MM.1S (cell line): ENCODE results near the gene COL12A1.

Experiments
- DNase-seq: peaks from one replicate; pipeline ENCODE4 v3.0.0-alpha.2; 2015
- H2AFZ ChIP-seq: fragments of 300-600 bp; sonication (generic); 2 replicates; pipeline ENCODE4 v1.6.0; 2016; ENCODE audit warnings: antibody characterized with exemption, low read length
- H3F3A ChIP-seq: fragments of 300-600 bp; sonication (generic); 2 replicates; pipeline ENCODE4 v1.6.1; 2016; ENCODE audit warnings: mild to moderate bottlenecking, antibody characterized with exemption, low read length, moderate library complexity, mixed read lengths; ENCODE audit not compliant: insufficient read depth
- H3K27ac ChIP-seq: fragments of 300-600 bp; sonication (generic); 2 replicates; pipeline ENCODE4 v1.5.1; 2016; ENCODE audit warnings: mild to moderate bottlenecking, low read length
- H3K27me3 ChIP-seq: fragments of 300-600 bp; sonication (generic); replicated peaks from 2 replicates; pipeline ENCODE4 v1.6.0; 2016; ENCODE audit warnings: low read length; ENCODE audit not compliant: insufficient read depth
- H3K36me3 ChIP-seq: fragments of 300-600 bp; sonication (generic); replicated peaks from 2 replicates; pipeline ENCODE4 v1.6.1; 2016; ENCODE audit warnings: mild to moderate bottlenecking, low read length, mixed read lengths; ENCODE audit not compliant: insufficient read depth
- H3K4me1 ChIP-seq: fragments of 300-600 bp; sonication (generic); 2 replicates; pipeline ENCODE4 v1.6.1; 2016; ENCODE audit warnings: low read length, mixed read lengths
- H3K4me2 ChIP-seq: fragments of 300-600 bp; sonication (generic); 2 replicates; pipeline ENCODE4 v1.6.0; 2016; ENCODE audit warnings: low read depth, low read length
- H3K4me3 ChIP-seq: fragments of 300-600 bp; sonication (generic); 2 replicates; pipeline ENCODE4 v1.5.1; 2016; ENCODE audit warnings: low read length, mixed read lengths
- H3K79me2 ChIP-seq: fragments of 300-600 bp; sonication (generic); 2 replicates; pipeline ENCODE4 v1.6.1; 2016; ENCODE audit warnings: mixed run types, low read length, mixed read lengths
- H3K9ac ChIP-seq: fragments of 300-600 bp; sonication (generic); 2 replicates; pipeline ENCODE4 v1.6.1; 2016; ENCODE audit warnings: low read length, mixed read lengths
- H3K9me2 ChIP-seq: fragments of 300-600 bp; sonication (generic); replicated peaks from 2 replicates; pipeline ENCODE4 v1.6.1; 2016; ENCODE audit warnings: mild to moderate bottlenecking, low read length, mixed read lengths; ENCODE audit not compliant: insufficient read depth
- H3K9me3 ChIP-seq: fragments of 300-600 bp; sonication (generic); replicated peaks from 2 replicates; pipeline ENCODE4 v1.6.1; 2016; ENCODE audit warnings: mild to moderate bottlenecking, low read length, mixed read lengths; ENCODE audit not compliant: insufficient read depth
- H4K20me1 ChIP-seq: fragments of 300-600 bp; sonication (generic); 2 replicates; pipeline ENCODE4 v1.6.1; 2016; ENCODE audit warnings: mild to moderate bottlenecking, low read length, moderate library complexity, mixed read lengths; ENCODE audit not compliant: insufficient read depth
- CTCF ChIP-seq: fragments of 300-600 bp; sonication (generic); IDR thresholded peaks from 2 replicates; pipeline ENCODE4 v1.5.1; 2016; ENCODE audit warnings: antibody characterized with exemption, low read length, mixed read lengths
- EZH2 ChIP-seq: fragments of 300-600 bp; sonication (generic); optimal IDR thresholded peaks from 2 replicates; pipeline ENCODE3; 2017; ENCODE audit warnings: low read depth, mild to moderate bottlenecking, antibody characterized with exemption, low read length, mixed read lengths
- EZH2phosphoT487 ChIP-seq: fragments of 300-600 bp; sonication (generic); IDR thresholded peaks from 2 replicates; pipeline ENCODE4 v1.6.1; 2018; ENCODE audit warnings: antibody characterized with exemption, low read length

Gene COL12A1

GRCh38 chr6:75091467-75092190 lies 114.2 kb downstream of the COL12A1 start:
- no peaks in the 10 kb centered on the region for H3K9me3 ChIP-seq
- H3K4me2 ChIP-seq: no peak overlapping the region
- no peak for DNase-seq
- no peaks in the 10 kb centered on the region for H4K20me1 ChIP-seq
- H3K27me3 ChIP-seq: no peaks in the 10 kb centered on the region
- H3K4me1 ChIP-seq: no peaks in the 10 kb centered on the region
- no peak for TF ChIP-seq CTCF
- no peak for TF ChIP-seq EZH2
- no peak for TF ChIP-seq EZH2phosphoT487
- no peaks in the 10 kb centered on the region for H3F3A ChIP-seq
- no peak overlapping the region for H2AFZ ChIP-seq
- no peaks in the 10 kb centered on the region for H3K9me2 ChIP-seq
- no peaks in the 10 kb centered on the region for H3K36me3 ChIP-seq
- H3K4me3 ChIP-seq: no peak overlapping the region
- no peaks in the 10 kb centered on the region for H3K79me2 ChIP-seq
- no peak overlapping the region for H3K9ac ChIP-seq
- no peak overlapping the region for H3K27ac ChIP-seq

- no peaks in the 10 kb centered on the region for H3K36me3 ChIP-seq
- H3K4me2 ChIP-seq: no peak overlapping the region
- TF ChIP-seq CTCF (no peak), EZH2 (no peak), EZH2phosphoT487 (no peak)
- H3K27ac ChIP-seq: no peak overlapping the region
- no peak overlapping the region for H3K9ac ChIP-seq
- no peak overlapping the region for H2AFZ ChIP-seq
- H3K27me3 ChIP-seq: no peaks in the 10 kb centered on the region
- H3K4me3 ChIP-seq: no peak overlapping the region
- H3K9me2 ChIP-seq: no peaks in the 10 kb centered on the region
- no peak for DNase-seq
- no peaks in the 10 kb centered on the region for H3K79me2 ChIP-seq
- H3K9me3 ChIP-seq: no peaks in the 10 kb centered on the region
- no peaks in the 10 kb centered on the region for H3F3A ChIP-seq
- no peaks in the 10 kb centered on the region for H3K4me1 ChIP-seq
- H4K20me1 ChIP-seq: no peaks in the 10 kb centered on the region
Observed at GRCh38 chr6:75090576-75090975, 115.3 kb downstream of the COL12A1 start.

- H3F3A ChIP-seq: no peaks in the 10 kb centered on the region
Observed at GRCh38 chr6:75089921-75090320, 115.9 kb downstream of the COL12A1 start.

More at GRCh38 chr6:75089921-75090320, 115.9 kb downstream of the COL12A1 start:
- Histone ChIP-seq H3K4me1 (no peaks in the 10 kb centered on the region), H3K27ac (no peak overlapping the region), H2AFZ (no peak overlapping the region), H3K36me3 (no peaks in the 10 kb centered on the region), H3K4me2 (no peak overlapping the region), H3K9ac (no peak overlapping the region), H3K79me2 (no peaks in the 10 kb centered on the region), H3K9me2 (no peaks in the 10 kb centered on the region), H3K9me3 (no peaks in the 10 kb centered on the region), H3K27me3 (no peaks in the 10 kb centered on the region), H3K4me3 (no peak overlapping the region), H4K20me1 (no peaks in the 10 kb centered on the region)
- TF ChIP-seq EZH2phosphoT487: no peak
- no peak for TF ChIP-seq CTCF
- TF ChIP-seq EZH2: no peak
- no peak for DNase-seq
